SK-N-SH treated with all-trans-retinoic acid at 6 μM for 48 hours (cell line): Measurements from ENCODE around the gene ZNF648.

Experiments
- CSDC2 ChIP-seq: fragments of 250-450 bp; sonication (Bioruptor Pico); IDR thresholded peaks from 2 replicates; pipeline ENCODE4 v1.5.0; 2020; ENCODE audit warnings: mild to moderate bottlenecking, moderate library complexity
- GLIS3 ChIP-seq: fragments of 250-450 bp; sonication (Bioruptor Pico); IDR thresholded peaks from 2 replicates; pipeline ENCODE4 v1.5.0; 2020; ENCODE audit warnings: mild to moderate bottlenecking, moderate library complexity
- ZC3H10 ChIP-seq: fragments of 250-450 bp; sonication (Bioruptor Pico); IDR thresholded peaks from 2 replicates; pipeline ENCODE4 v1.5.1; 2021; ENCODE audit warnings: mild to moderate bottlenecking, moderate library complexity
- ZFP3 ChIP-seq: fragments of 250-450 bp; sonication (Bioruptor Pico); IDR thresholded peaks from 2 replicates; pipeline ENCODE4 v1.5.0; 2020; ENCODE audit warnings: mild to moderate bottlenecking, moderate library complexity
- ZFP30 ChIP-seq: fragments of 450-650 bp; formaldehyde crosslinking; IDR thresholded peaks from 2 replicates; pipeline ENCODE4 v1.5.0; 2022; ENCODE audit warnings: mild to moderate bottlenecking, moderate library complexity
- ZNF565 ChIP-seq: fragments of 450-650 bp; formaldehyde crosslinking; conservative IDR thresholded peaks from 2 replicates; pipeline ENCODE4 v1.5.0; 2020; ENCODE audit warnings: low read depth, mild to moderate bottlenecking, moderate library complexity
- TF ChIP-seq, protein P1 (sequence below): fragments of 250-450 bp; sonication (Bioruptor Pico); IDR thresholded peaks from 2 replicates; pipeline ENCODE4 v1.5.0; 2020; ENCODE audit warnings: mild to moderate bottlenecking, moderate library complexity
- TF ChIP-seq, protein P2 (sequence below): fragments of 250-450 bp; sonication (Bioruptor Pico); IDR thresholded peaks from 2 replicates; pipeline ENCODE4 v1.8.0; 2021; ENCODE audit warnings: low read depth, mild to moderate bottlenecking, moderate library complexity, borderline replicate concordance

DNA sequence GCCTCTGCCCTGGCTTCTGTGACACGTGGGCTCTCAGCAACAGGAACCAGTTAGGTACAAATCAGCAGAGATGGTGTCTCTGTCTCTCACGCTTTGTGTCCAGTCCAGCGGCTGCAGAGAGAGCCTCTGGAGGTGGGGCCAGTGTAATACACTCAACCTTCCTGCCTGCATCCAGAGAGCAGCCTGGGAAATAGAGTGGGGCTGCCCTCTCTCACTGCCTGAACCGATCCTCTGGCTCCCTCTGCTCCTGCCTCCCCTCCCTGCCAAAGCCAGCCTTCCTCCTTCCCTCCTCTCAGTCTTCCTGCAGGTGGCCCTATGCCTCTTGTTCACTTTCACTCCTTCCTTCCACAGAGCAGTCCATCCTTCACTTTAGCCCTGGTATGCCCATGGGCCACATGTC lies at the start of gene ZNF648:
- TF ChIP-seq, protein P1, sequence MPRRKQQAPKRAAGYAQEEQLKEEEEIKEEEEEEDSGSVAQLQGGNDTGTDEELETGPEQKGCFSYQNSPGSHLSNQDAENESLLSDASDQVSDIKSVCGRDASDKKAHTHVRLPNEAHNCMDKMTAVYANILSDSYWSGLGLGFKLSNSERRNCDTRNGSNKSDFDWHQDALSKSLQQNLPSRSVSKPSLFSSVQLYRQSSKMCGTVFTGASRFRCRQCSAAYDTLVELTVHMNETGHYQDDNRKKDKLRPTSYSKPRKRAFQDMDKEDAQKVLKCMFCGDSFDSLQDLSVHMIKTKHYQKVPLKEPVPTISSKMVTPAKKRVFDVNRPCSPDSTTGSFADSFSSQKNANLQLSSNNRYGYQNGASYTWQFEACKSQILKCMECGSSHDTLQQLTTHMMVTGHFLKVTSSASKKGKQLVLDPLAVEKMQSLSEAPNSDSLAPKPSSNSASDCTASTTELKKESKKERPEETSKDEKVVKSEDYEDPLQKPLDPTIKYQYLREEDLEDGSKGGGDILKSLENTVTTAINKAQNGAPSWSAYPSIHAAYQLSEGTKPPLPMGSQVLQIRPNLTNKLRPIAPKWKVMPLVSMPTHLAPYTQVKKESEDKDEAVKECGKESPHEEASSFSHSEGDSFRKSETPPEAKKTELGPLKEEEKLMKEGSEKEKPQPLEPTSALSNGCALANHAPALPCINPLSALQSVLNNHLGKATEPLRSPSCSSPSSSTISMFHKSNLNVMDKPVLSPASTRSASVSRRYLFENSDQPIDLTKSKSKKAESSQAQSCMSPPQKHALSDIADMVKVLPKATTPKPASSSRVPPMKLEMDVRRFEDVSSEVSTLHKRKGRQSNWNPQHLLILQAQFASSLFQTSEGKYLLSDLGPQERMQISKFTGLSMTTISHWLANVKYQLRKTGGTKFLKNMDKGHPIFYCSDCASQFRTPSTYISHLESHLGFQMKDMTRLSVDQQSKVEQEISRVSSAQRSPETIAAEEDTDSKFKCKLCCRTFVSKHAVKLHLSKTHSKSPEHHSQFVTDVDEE (CRISPR knock-in tag), result no peak
- TF ChIP-seq, protein P2, sequence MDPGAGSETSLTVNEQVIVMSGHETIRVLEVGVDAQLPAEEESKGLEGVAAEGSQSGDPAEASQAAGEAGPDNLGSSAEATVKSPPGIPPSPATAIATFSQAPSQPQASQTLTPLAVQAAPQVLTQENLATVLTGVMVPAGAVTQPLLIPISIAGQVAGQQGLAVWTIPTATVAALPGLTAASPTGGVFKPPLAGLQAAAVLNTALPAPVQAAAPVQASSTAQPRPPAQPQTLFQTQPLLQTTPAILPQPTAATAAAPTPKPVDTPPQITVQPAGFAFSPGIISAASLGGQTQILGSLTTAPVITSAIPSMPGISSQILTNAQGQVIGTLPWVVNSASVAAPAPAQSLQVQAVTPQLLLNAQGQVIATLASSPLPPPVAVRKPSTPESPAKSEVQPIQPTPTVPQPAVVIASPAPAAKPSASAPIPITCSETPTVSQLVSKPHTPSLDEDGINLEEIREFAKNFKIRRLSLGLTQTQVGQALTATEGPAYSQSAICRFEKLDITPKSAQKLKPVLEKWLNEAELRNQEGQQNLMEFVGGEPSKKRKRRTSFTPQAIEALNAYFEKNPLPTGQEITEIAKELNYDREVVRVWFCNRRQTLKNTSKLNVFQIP (CRISPR knock-in tag), result no peak
- no peak for TF ChIP-seq ZFP30 (CRISPR knock-in tag)
- no peak for TF ChIP-seq CSDC2
- no peak for TF ChIP-seq GLIS3 (CRISPR knock-in tag)
- TF ChIP-seq ZC3H10, result no peak
- no peak for TF ChIP-seq ZFP3
- TF ChIP-seq ZNF565, result no peak
